ENCODE results near the gene ZSCAN22. TPM values are rescaled to one million over a fixed set of nuclear protein-coding genes. Genes with fewer than 3 reads are reported as not detected.
"Not testable (repeated sequence)": the region's sequence is repeated elsewhere in the genome, so short reads cannot be mapped to it uniquely, and the experiment has no call there.

The ZSCAN22 gene
- total RNA-seq, 1 donor from 2014 or later: 5.4 TPM

DNA sequence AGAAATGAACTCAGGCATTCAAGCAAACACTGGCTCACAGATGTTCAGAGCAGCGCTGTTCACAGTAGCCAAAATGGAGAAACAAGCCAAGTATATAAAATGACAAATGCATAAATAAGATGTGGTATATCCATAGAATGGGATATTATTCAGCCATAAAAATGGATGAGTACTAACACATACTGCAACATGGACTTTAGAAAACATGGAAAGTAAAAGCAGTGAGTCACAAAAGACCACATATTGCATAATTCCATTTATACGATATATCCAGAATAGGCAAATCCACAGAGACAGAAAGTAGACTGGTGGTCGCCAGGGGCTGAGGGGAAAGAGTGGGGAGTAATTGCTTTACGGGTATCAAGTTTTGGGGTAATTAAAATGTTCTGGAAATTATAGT is 47.4 kb downstream of the ZSCAN22 start:
- no peak for DNase-seq (ENCODE audit: extremely low spot score, unreplicated experiment)
- Mint-ChIP-seq H3K27me3 (no peaks in the 10 kb centered on the region), H3K4me1 (ENCODE audit: unreplicated experiment) (no peaks in the 10 kb centered on the region), H3K36me3 (no peaks in the 10 kb centered on the region), H3K27ac (no peak overlapping the region), H3K9me3 (no peaks in the 10 kb centered on the region), H3K4me3 (no peak overlapping the region)
- TF ChIP-seq, protein P1, sequence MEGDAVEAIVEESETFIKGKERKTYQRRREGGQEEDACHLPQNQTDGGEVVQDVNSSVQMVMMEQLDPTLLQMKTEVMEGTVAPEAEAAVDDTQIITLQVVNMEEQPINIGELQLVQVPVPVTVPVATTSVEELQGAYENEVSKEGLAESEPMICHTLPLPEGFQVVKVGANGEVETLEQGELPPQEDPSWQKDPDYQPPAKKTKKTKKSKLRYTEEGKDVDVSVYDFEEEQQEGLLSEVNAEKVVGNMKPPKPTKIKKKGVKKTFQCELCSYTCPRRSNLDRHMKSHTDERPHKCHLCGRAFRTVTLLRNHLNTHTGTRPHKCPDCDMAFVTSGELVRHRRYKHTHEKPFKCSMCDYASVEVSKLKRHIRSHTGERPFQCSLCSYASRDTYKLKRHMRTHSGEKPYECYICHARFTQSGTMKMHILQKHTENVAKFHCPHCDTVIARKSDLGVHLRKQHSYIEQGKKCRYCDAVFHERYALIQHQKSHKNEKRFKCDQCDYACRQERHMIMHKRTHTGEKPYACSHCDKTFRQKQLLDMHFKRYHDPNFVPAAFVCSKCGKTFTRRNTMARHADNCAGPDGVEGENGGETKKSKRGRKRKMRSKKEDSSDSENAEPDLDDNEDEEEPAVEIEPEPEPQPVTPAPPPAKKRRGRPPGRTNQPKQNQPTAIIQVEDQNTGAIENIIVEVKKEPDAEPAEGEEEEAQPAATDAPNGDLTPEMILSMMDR (conservative IDR thresholded peaks at IDR 0.05): no peak

DNA sequence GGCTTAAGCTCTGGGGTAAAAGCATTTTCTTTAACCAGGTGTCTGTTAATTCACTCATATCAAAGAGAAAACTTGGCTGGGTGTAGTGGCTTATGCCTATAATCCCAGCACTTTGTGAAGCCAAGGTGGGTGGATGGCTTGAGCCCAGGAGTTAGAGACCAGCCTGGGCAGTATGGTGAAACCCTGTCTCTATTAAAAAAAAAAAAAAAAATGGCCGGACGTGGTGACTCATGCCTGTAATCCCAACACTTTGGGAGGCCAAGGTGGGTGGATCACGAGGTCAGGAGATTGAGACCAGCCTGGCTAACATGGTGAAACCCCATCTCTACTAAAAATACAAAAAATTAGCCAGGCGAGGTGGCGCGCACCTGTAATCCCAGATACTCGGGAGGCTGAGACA is 49.9 kb downstream of the ZSCAN22 start:
- not testable (repeated sequence) for H3K27me3 Mint-ChIP-seq; H3K4me3 Mint-ChIP-seq; H3K9me3 Mint-ChIP-seq; DNase-seq (ENCODE audit: extremely low spot score, unreplicated experiment); H3K4me1 Mint-ChIP-seq (ENCODE audit: unreplicated experiment); H3K36me3 Mint-ChIP-seq; H3K27ac Mint-ChIP-seq

DNA sequence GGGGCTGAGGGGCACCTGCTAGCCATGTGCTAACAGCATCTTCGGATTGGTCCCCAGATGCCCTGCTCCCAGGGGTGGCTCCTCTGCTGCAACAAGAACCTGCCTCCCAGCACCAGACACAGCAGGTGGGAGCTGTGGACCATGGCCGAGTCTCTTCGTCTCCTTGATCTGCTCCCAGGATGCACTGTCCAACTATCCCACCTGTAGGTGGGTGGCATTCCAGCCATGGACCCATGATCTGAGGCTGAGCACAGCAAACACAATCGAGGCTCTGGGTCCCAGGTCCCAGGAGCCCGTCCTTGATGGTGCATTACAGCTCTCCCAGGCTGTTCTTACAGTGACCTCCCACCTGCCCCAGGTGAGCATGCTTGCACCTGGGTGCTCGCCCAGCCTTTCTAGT is 52.5 kb downstream of the ZSCAN22 start:
- TF ChIP-seq, protein P1 (conservative IDR thresholded peaks at IDR 0.05): no peak
- Mint-ChIP-seq H3K27me3 (no peaks in the 10 kb centered on the region), H3K27ac (peak overlapping the region; percentile 95), H3K4me3 (peak overlapping the region; percentile 94), H3K36me3 (no peaks in the 10 kb centered on the region), H3K4me1 (ENCODE audit: unreplicated experiment) (peaks cover 3% of the 10 kb centered on the region), H3K9me3 (no peaks in the 10 kb centered on the region)
- no peak for DNase-seq (ENCODE audit: extremely low spot score, unreplicated experiment)

DNA sequence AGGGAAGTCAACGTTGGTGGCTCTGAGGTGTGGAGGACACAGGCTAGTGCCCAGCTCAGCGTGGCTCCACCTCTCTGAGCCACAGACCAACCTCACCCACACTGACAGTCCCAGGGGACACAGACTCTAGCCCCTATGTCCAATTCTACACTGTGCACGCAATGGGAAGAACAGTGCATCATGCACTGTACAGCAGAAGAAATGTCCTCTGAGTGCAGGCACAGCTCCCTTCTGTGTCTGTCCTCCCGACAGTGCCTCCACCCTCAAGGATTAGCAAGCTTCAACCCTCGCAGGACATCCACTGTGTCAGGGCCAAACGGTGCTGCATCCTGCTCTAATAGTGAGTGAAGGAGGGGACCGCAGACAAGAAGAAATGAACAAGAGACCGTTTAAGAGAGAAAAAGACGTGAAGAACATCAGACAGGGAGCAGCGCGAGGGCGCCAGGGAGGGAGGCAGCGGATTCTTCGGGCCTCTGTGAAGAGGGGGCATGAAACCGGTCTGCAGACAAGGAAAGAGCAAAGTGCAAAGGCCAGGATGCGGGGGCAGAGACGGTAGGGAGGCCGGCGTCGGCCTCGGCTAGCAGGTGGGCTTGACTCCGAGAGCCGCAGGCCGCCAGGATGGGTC is 53.4 kb downstream of the ZSCAN22 start:
- peak overlapping the region; percentile 95 for H3K27ac Mint-ChIP-seq
- H3K27me3 Mint-ChIP-seq: no peaks in the 10 kb centered on the region
- TF ChIP-seq, protein P1 (conservative IDR thresholded peaks at IDR 0.05): no peak
- DNase-seq (ENCODE audit: extremely low spot score, unreplicated experiment): no peak
- no peaks in the 10 kb centered on the region for H3K36me3 Mint-ChIP-seq
- peaks cover 3% of the 10 kb centered on the region for H3K4me1 Mint-ChIP-seq (ENCODE audit: unreplicated experiment)
- no peaks in the 10 kb centered on the region for H3K9me3 Mint-ChIP-seq
- peak overlapping the region; percentile 94 for H3K4me3 Mint-ChIP-seq

DNA sequence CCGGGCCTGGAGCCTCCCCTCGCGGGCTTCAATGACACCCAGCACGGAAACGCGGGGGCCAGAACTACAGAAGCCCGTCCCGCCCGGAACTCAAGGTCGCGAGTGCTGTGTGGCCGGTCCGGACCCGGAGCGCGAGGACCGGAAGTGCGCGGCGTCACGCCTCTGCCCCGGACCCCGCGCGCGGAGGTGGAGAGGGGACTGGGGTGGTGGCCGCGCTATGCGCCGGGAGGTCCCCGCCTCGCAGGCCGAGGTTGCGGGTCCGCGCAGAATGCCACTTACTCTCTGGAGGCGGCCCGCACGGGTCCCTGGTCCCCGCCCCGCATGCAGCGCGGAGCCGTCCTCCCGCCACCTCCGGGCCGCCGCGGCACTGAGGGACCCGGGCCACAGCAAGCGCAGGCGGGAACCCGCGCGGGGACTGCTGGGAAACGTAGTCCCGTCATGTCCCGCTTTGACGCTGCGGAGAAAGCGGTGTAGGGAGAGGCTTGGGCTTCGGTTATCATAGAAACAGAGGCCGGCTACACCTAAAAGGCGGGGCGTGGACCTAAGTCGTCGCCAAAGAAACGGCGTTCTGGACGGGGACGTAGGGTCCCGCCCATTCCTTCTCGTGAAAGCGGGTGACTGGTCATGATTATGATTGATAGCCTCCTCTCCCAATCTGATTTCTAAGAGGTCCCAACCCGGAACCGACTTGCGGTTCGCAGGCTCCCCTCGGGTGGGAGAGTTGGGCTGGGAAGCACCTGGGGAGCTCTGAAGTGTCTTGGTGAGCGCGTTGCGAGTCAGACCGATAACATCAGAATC is 54.1 kb downstream of the ZSCAN22 start, which contains the start of gene ZNF837:
ZNF837 (minus strand) TSS at position 369 of the 798 bp plus-strand sequence. CDS start 11,698 bp downstream, outside the sequence.
- Mint-ChIP-seq H3K27me3 (no peaks in the 10 kb centered on the region), H3K36me3 (no peaks in the 10 kb centered on the region), H3K27ac (peak within 1 kb of the TSS; percentile 95), H3K4me3 (peak within 1 kb of the TSS; percentile 94), H3K9me3 (no peaks in the 10 kb centered on the region), H3K4me1 (ENCODE audit: unreplicated experiment) (peaks cover 3% of the 10 kb centered on the region)
- TF ChIP-seq, protein P1 (conservative IDR thresholded peaks at IDR 0.05): no peak
- peak; percentile 97 for DNase-seq (ENCODE audit: extremely low spot score, unreplicated experiment)

All from type B pancreatic cell (in vitro differentiated cells).